Caco-2 (cell line): Measurements from ENCODE around the gene MOV10L1. TPM values are rescaled to one million over a fixed set of nuclear protein-coding genes. Genes with fewer than 3 reads are reported as not detected.
A peak's percentile ranks its signal among the peaks of the same experiment; 100 is the strongest.

Experiments used
- BruUV-seq: library from RNA; stranded (reverse); fragments of 400-500 nt; replicated peaks from 2 replicates; lab custom pipeline; 2021; lab: Mats Ljungman, UMichigan
- CTCF ChIA-PET: fragments of 300-600 bp; sonication (Branson Sonifier 250); formaldehyde crosslinking; loops from one replicate; lab custom pipeline; 2022; ENCODE audit warnings: antibody characterized with exemption; lab: Charles Lee
- POLR2A ChIA-PET: fragments of 300-600 bp; sonication (Branson Sonifier 250); formaldehyde crosslinking; loops from one replicate; lab custom pipeline; 2022; ENCODE audit warnings: antibody characterized with exemption; lab: Charles Lee
- DNase-seq, 2 experiments: peaks; one replicate each; pipeline versions ENCODE4 v3.0.0 to v3.0.0-alpha.2; 2020 to 2022
- H3K27me3 ChIP-seq: replicated peaks from 2 replicates; pipeline ENCODE4 v1.6.0; 2011; ENCODE audit warnings: low read length; ENCODE audit not compliant: control insufficient read depth, insufficient read depth
- H3K36me3 ChIP-seq: 2 replicates; pipeline ENCODE4 v1.5.1; 2011; ENCODE audit warnings: low read length; ENCODE audit not compliant: control insufficient read depth, insufficient read depth
- H3K4me1 ChIP-seq: fragments of 250-450 bp; sonication (Bioruptor Pico); 2 replicates; pipeline ENCODE4 v1.5.1; 2020; ENCODE audit warnings: mild to moderate bottlenecking
- H3K4me3 ChIP-seq: 2 replicates; pipeline ENCODE4 v1.5.1; 2011; ENCODE audit warnings: low read depth, mild to moderate bottlenecking, control low read depth, low read length
- H3K9me3 ChIP-seq: fragments of 250-450 bp; sonication (Bioruptor Pico); 2 replicates; pipeline ENCODE4 v1.5.1; 2020; ENCODE audit warnings: mild to moderate bottlenecking, moderate library complexity
- H3K27ac Mint-ChIP-seq: one replicate; pipeline ENCODE4 v1.8.0; 2022; ENCODE audit warnings: mixed read lengths; ENCODE audit not compliant: unreplicated experiment
- H3K27me3 Mint-ChIP-seq: one replicate; pipeline ENCODE4 v1.8.0; 2022; ENCODE audit warnings: mixed read lengths; ENCODE audit not compliant: insufficient read depth, unreplicated experiment
- H3K36me3 Mint-ChIP-seq: one replicate; pipeline ENCODE4 v1.8.0; 2022; ENCODE audit warnings: mild to moderate bottlenecking, mixed read lengths; ENCODE audit not compliant: insufficient read depth, unreplicated experiment
- H3K4me1 Mint-ChIP-seq: one replicate; pipeline ENCODE4 v1.8.0; 2022; ENCODE audit warnings: low read depth, mixed read lengths; ENCODE audit not compliant: unreplicated experiment
- H3K4me3 Mint-ChIP-seq: one replicate; pipeline ENCODE4 v1.8.0; 2022; ENCODE audit warnings: mild to moderate bottlenecking, moderate library complexity, mixed read lengths; ENCODE audit not compliant: unreplicated experiment
- H3K9me3 Mint-ChIP-seq: one replicate; pipeline ENCODE4 v1.8.0; 2022; ENCODE audit warnings: mixed read lengths; ENCODE audit not compliant: unreplicated experiment
- CTCF ChIP-seq, 2 experiments: fragments of 200-600 bp in 1 of 2; IDR thresholded peaks; 1 replicate in 1 of 2; 2 replicates in 1 of 2; pipeline versions ENCODE4 v1.5.1 to v1.8.0; 2011 to 2022; ENCODE audit warnings: antibody characterized with exemption in 1 of 2, control low read depth in 1 of 2, inconsistent platforms in 1 of 2, low read depth in 1 of 2, low read length in 1 of 2, mild to moderate bottlenecking in 1 of 2, moderate library complexity in 1 of 2; ENCODE audit not compliant: insufficient read depth in 1 of 2, severe bottlenecking in 1 of 2, unreplicated experiment in 1 of 2
- intact Hi-C: fragments of 100-400 bp; cut with micrococcal nuclease; formaldehyde crosslinking; loops from one replicate; pipeline ENCODE4 v1.10.0; 2022; ENCODE audit not compliant: unreplicated experiment
- total RNA-seq: library from RNA; stranded (reverse); gene quantifications from 2 replicates; pipeline ENCODE4 v1.2.3, GENCODE V29; 2022

The MOV10L1 gene
- total RNA-seq, 1 experiment from 2014 or later: not detected

DNA sequence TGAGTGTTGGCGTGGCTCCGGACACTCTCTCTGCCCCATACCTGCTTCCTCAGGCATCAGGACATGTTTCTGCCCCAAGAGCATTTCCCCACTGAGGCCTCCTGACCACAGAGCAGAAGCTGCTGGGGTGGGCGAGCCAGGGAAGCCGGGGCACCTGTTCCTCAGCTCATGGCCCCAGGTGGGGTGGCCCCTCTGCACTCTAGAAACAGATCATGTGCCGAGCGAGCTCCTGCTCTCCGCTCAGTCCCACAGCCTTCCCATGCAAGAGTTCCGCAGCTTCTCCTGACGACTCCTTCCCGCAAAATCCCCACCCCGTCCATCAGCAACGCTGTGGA is 58.3 kb downstream of the MOV10L1 start:
- no TSS peak for BruUV-seq
- peaks cover 7% of the 10 kb centered on the region; the same call in 1 of the 2 replicates for H3K4me1 ChIP-seq
- Mint-ChIP-seq H3K4me1 (peaks cover 15% of the 10 kb centered on the region), H3K27me3 (no peaks in the 10 kb centered on the region), H3K9me3 (no peaks in the 10 kb centered on the region), H3K27ac (no peak overlapping the region), H3K36me3 (no peaks in the 10 kb centered on the region), H3K4me3 (no peak overlapping the region)
- DNase-seq: no peak
- TF ChIP-seq CTCF (IDR thresholded peaks at IDR 0.05; ENCODE audit: insufficient read depth in 1 of 2, low read depth in 1 of 2, low read length in 1 of 2, severe bottlenecking in 1 of 2, unreplicated experiment in 1 of 2): no peak
- no peaks in the 10 kb centered on the region for H3K9me3 ChIP-seq
- ChIA-PET CTCF (interaction anchor here (0.7 kb wide), 1 partner anchor 19 kb away, joined by 3 read pairs; no protein-coding TSS in a partner anchor), POLR2A (no interaction called here)
- no peak overlapping the region for H3K4me3 ChIP-seq
- intact Hi-C loops: loop anchor here (5.0 kb wide), 1 partner anchor 46 kb away; no protein-coding TSS in a partner anchor
- H3K27me3 ChIP-seq: no peaks in the 10 kb centered on the region
- H3K36me3 ChIP-seq: no peaks in the 10 kb centered on the region

DNA sequence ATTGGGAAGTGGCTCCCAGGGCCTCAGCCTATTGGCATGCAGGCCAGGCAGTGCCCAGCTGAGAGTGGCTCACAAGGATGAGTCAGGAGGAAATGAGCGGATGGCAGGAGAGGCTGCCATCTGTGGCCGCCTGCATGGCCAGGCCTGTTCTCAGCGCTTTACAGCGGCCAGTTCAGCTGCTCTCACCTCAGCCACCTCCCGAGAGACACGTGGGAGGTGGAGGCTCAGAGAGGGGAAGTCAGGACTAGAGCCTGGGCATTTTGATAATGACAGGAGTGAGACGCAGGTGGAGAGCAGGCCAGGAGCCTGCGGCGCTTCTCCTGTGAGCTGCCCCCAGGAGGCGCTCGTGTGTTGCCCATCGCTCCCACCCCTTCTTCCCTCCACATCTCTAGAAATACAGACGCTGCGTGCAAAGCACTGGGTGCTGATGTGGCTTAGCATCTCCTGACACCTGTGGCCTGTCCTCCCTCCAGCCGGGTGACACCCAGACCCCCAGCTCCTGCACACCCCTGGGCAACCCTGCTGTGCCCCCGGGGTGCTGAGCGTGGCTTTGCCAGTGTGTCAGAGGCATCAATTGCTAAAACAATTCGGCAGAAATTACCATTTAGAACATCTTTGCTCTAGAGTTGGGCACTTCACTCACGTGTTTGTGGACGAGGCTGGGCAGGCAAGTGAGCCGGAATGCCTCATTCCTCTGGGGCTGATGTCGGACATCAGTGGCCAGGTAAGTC is 59.4 kb downstream of the MOV10L1 start:
- H3K9me3 Mint-ChIP-seq: no peaks in the 10 kb centered on the region
- H3K4me3 Mint-ChIP-seq: no peak overlapping the region
- peak in 1 of 2 experiments; percentile 65 for DNase-seq
- BruUV-seq: no TSS peak
- TF ChIP-seq CTCF (IDR thresholded peaks at IDR 0.05; ENCODE audit: insufficient read depth in 1 of 2, low read depth in 1 of 2, low read length in 1 of 2, severe bottlenecking in 1 of 2, unreplicated experiment in 1 of 2): peak; percentile 79 to 85
- no peaks in the 10 kb centered on the region for H3K27me3 Mint-ChIP-seq
- ChIA-PET CTCF (no interaction called here), POLR2A (no interaction called here)
- Histone ChIP-seq H3K4me3 (no peak overlapping the region), H3K36me3 (no peaks in the 10 kb centered on the region), H3K4me1 (peaks cover 7% of the 10 kb centered on the region; the same call in 1 of the 2 replicates), H3K9me3 (no peaks in the 10 kb centered on the region), H3K27me3 (no peaks in the 10 kb centered on the region)
- no peak overlapping the region for H3K27ac Mint-ChIP-seq
- no peaks in the 10 kb centered on the region for H3K36me3 Mint-ChIP-seq
- H3K4me1 Mint-ChIP-seq: peaks cover 15% of the 10 kb centered on the region
- intact Hi-C loops: loop anchor here (1.0 to 5.0 kb wide), 2 partner anchors 47 to 61 kb away; no protein-coding TSS in a partner anchor

DNA sequence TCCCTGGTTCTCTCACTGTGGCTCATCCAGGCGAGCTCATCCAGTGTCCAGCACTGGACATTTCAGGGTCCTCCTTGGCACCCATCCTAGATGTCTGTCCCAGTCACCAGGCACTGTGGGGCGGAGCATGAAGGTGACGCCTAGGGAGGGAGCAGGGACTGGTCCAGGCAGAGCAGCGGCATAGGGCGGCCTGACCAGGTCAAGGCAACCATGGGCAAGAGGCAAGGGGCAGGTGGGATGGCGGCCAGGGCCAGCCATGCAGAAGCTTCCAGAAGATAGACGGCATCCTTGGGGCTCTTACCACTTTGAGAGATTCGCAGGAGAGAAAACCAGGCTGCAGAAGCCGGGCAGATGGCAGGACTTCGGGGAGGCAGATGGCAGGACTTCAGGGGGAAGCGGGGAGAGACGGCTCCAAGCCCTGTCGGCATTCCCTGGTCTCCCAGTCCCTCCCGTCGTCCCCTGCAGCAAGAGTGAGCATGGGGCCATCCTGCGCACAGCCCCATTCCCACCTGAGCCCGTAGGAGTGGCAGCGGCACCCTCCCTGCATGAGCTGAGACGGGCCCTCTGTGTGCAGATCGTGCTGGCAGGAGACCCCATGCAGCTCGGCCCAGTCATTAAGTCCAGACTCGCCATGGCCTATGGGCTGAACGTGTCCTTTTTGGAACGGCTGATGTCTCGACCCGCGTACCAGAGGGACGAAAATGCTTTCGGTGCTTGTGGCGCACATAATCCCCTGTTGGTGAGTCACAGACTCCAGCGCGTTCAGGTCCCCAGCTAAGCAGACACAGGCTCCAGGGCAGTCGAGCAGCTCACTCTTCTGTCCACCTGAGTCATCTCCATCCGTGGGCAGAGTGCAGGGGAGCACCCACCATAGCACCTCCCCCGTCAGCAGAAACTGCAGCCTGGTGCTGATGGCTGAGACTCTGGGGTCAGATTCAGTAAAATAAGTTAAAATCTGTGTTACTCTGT is 60.6 kb downstream of the MOV10L1 start:
- no TSS peak for BruUV-seq
- Mint-ChIP-seq H3K9me3 (no peaks in the 10 kb centered on the region), H3K36me3 (no peaks in the 10 kb centered on the region), H3K4me1 (peaks cover 13% of the 10 kb centered on the region), H3K27me3 (no peaks in the 10 kb centered on the region), H3K4me3 (no peak overlapping the region), H3K27ac (no peak overlapping the region)
- H3K9me3 ChIP-seq: no peaks in the 10 kb centered on the region
- DNase-seq: no peak
- peaks cover 6% of the 10 kb centered on the region; the same call in 1 of the 2 replicates for H3K4me1 ChIP-seq
- ChIA-PET CTCF (no interaction called here), POLR2A (no interaction called here)
- TF ChIP-seq CTCF (IDR thresholded peaks at IDR 0.05; ENCODE audit: insufficient read depth in 1 of 2, low read depth in 1 of 2, low read length in 1 of 2, severe bottlenecking in 1 of 2, unreplicated experiment in 1 of 2): no peak
- intact Hi-C loops: no loop called here
- no peak overlapping the region for H3K4me3 ChIP-seq
- no peaks in the 10 kb centered on the region for H3K36me3 ChIP-seq
- H3K27me3 ChIP-seq: no peaks in the 10 kb centered on the region
